ENCODE data around the gene LIN54. TPM values are rescaled to one million over a fixed set of nuclear protein-coding genes. Genes with fewer than 3 reads are reported as not detected.
A peak's percentile ranks its signal among the peaks of the same experiment; 100 is the strongest.

The LIN54 gene
- total and polyA plus RNA-seq, 9 of the 15 experiments (the other 6 are each of a cell fraction or from before 2014, with no cell fraction given), result 2.2 to 22.5 (median 15.8) TPM

DNA sequence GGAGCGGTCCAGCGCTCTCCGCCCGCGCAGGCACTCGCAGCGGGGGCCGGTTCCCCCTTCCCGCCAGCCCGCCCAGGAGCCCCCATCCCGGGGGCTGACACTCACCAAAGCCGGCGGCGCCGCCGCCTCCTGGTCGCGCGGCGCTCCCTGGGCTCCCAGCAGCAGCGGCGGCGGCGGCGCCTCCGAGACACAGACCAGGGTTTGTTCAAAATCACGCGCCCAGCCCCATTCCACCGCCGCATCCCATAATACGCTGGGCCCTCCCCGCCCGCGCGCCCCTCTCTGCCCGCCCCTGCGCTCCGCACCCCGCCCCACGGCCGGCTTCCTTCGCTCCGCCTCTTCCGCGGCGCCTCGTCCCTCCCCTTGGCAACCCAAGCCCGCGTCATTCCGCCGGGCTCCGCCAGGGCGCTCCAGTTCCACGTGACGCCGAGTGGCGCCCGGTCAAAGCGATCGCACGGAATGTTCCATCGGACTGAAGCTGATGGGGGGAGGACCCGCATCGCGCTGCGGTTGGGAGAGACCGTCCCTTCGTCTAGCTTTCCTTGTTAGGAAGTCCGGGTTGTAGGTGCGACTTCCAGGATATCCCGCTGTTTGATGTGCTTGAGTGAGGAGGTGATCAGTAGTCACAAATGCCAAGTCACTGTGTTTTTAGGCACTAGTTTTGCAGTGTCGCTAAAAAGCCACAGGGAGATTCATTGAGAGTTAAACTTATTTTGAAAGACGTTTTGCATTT lies 2.2 kb upstream of the LIN54 start (continued):
- TF ChIP-seq KDM5B (IDR thresholded peaks at IDR 0.05; ENCODE audit: insufficient replicate concordance, low read depth, low read length), result no peak
- TF ChIP-seq, protein P1, sequence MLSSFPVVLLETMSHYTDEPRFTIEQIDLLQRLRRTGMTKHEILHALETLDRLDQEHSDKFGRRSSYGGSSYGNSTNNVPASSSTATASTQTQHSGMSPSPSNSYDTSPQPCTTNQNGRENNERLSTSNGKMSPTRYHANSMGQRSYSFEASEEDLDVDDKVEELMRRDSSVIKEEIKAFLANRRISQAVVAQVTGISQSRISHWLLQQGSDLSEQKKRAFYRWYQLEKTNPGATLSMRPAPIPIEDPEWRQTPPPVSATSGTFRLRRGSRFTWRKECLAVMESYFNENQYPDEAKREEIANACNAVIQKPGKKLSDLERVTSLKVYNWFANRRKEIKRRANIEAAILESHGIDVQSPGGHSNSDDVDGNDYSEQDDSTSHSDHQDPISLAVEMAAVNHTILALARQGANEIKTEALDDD (IDR thresholded peaks at IDR 0.05), result peak; percentile 81
- TF ChIP-seq ELF4 (CRISPR knock-in tag; IDR thresholded peaks at IDR 0.05), result no peak
- no peak for TF ChIP-seq SMAD3 (CRISPR knock-in tag; conservative IDR thresholded peaks at IDR 0.05)
- no peak for TF ChIP-seq STAG1 (CRISPR knock-in tag; IDR thresholded peaks at IDR 0.05; ENCODE audit: borderline replicate concordance)
- TF ChIP-seq NCOA2 (IDR thresholded peaks at IDR 0.05; ENCODE audit: partially characterized antibody in 2 of 2), result no peak
- no peak for TF ChIP-seq PRPF4 (IDR thresholded peaks at IDR 0.05; ENCODE audit: insufficient read depth, low read depth, low read length, poor library complexity, severe bottlenecking)
- TF ChIP-seq MAFG (tag; conservative IDR thresholded peaks at IDR 0.05), result peak; percentile 91
- no peak for TF ChIP-seq PURB (CRISPR knock-in tag; IDR thresholded peaks at IDR 0.05; ENCODE audit: low read depth)
- peak; percentile 71 for TF ChIP-seq SMAD4 (CRISPR knock-in tag; conservative IDR thresholded peaks at IDR 0.05)
- TF ChIP-seq ZNF143 (CRISPR knock-in tag; IDR thresholded peaks at IDR 0.05), result no peak; the same call in 1 of the 2 replicates
- TF ChIP-seq, protein P2, sequence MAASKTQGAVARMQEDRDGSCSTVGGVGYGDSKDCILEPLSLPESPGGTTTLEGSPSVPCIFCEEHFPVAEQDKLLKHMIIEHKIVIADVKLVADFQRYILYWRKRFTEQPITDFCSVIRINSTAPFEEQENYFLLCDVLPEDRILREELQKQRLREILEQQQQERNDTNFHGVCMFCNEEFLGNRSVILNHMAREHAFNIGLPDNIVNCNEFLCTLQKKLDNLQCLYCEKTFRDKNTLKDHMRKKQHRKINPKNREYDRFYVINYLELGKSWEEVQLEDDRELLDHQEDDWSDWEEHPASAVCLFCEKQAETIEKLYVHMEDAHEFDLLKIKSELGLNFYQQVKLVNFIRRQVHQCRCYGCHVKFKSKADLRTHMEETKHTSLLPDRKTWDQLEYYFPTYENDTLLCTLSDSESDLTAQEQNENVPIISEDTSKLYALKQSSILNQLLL (CRISPR knock-in tag; IDR thresholded peaks at IDR 0.05; ENCODE audit: borderline replicate concordance), result no peak
- no peak for TF ChIP-seq NR2C2 (CRISPR knock-in tag; IDR thresholded peaks at IDR 0.05)
- TF ChIP-seq NR2C2 (tag; IDR thresholded peaks at IDR 0.05), result peak; percentile 45; the same call in 1 of the 2 replicates
- TF ChIP-seq, protein P3, sequence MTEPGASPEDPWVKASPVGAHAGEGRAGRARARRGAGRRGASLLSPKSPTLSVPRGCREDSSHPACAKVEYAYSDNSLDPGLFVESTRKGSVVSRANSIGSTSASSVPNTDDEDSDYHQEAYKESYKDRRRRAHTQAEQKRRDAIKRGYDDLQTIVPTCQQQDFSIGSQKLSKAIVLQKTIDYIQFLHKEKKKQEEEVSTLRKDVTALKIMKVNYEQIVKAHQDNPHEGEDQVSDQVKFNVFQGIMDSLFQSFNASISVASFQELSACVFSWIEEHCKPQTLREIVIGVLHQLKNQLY (CRISPR knock-in tag; conservative IDR thresholded peaks at IDR 0.05), result no peak
- peak in 1 of 2 experiments; percentile 85; a peak in 2 of 4 replicates for TF ChIP-seq TBL1XR1 (IDR thresholded peaks at IDR 0.05; ENCODE audit: low read length in 2 of 2)
- TF ChIP-seq PHTF2 (CRISPR knock-in tag; IDR thresholded peaks at IDR 0.05), result no peak
- peak; percentile 66; the same call in 1 of the 2 replicates for TF ChIP-seq HDAC2 (IDR thresholded peaks at IDR 0.05)
- peak; percentile 93 for TF ChIP-seq TOE1 (IDR thresholded peaks at IDR 0.05; ENCODE audit: borderline replicate concordance)
- no peak for TF ChIP-seq TOE1 (CRISPR knock-in tag; IDR thresholded peaks at IDR 0.05; ENCODE audit: borderline replicate concordance, low read depth)
- TF ChIP-seq POLR2A (conservative IDR thresholded peaks at IDR 0.05), result peak; percentile 87
- peak in 1 of 2 experiments; percentile 91; a peak in 2 of 3 replicates for TF ChIP-seq CBX3 (IDR thresholded peaks at IDR 0.05; ENCODE audit: borderline replicate concordance in 1 of 2, low read length in 2 of 2)
- peak; percentile 72 for TF ChIP-seq TBP (optimal IDR thresholded peaks at IDR 0.05; ENCODE audit: low read depth, low read length)
- peak; percentile 65 for TF ChIP-seq EP300 (IDR thresholded peaks at IDR 0.05; ENCODE audit: low read length)
